Measurements from ENCODE around the gene DHRS2.
"Not testable (repeated sequence)": the region's sequence is repeated elsewhere in the genome, so short reads cannot be mapped to it uniquely, and the experiment has no call there.

Gene DHRS2

DNA sequence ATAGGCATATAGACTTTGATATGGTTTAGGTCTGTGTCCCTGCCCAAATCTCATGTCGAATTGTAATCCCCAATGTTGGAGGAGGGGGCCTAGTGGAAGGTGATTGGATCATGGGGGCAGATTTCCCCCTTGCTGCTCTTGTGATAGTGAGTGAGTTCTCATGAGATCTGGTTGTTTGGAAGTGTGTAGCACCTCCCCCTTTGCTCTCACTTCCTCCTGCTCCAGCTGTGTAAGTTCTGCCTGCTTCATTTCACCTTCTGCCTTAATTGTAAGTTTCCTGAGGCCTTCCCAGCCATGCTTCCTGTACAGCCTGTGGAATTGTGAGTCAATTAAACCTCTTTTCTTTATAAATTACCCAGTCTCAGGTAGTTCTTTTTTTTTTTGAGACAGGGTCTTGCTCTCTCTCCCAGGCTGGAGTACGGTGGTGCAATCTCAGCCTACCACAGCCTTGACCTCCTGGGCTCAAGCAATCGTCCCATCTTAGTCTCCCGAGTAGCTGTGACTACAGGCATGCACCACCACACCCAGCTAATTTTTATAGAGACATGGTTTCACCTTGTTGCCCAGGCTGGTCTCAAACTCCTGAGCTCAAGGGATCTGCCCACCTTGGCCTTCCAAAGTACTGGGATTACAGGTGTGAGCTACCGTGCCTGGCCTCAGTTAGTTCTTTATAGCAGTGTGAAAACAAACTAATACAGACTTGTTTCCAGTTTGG is 1.3 kb upstream of the DHRS2 start:
- DNase-seq, result not testable (repeated sequence)

DNA sequence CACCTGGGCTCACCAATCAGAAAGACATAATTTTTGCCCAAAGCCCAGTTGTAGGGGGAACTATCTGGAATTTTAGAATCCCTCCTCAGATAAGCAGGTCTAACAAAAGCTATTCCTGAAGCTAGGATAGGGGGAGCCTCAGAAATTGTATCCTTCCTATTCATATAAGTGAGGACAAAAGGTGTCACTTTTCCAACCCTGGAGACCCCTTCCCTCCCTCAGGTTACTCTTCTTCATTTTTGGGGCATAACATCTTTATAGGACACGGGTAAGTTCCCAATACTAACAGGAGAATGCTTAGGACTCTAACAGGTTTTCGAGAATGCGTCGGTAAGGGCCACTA is 1.1 kb downstream of the DHRS2 start:
- not testable (repeated sequence) for DNase-seq

DNA sequence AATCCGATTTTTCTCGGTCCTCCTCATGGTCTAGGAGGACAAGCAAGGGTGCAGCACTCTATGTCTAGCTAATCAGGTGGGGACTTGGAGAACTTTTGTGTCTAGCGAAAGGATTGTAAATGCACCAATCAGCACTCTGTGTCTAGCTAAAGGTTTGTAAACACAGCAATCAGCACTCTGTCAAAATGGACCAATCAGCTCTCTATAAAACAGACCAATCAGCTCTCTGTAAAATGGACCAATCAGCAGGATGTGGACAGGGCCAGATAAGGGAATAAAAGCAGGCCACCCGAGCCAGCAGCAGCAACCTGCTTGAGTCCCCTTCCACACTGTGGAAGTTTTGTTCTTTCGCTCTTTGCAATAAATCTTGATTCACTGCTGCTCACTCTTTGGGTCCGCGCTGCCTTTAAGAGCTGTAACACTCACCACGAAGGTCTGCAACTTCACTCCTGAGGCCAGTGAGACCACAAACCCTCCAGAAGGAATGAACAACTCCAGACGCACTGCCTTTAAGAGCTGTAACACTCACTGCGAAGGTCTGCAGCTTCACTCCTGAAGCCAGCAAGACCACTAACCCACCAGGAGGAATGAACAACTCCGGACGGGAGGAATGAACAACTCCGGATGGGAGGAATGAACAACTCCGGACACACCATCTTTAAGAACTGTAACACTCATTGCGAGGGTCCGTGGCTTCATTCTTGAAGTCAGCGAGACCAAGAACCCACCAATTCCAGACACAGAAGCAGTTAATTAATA is 1.7 kb downstream of the DHRS2 start:
- DNase-seq, result not testable (repeated sequence)

DNA sequence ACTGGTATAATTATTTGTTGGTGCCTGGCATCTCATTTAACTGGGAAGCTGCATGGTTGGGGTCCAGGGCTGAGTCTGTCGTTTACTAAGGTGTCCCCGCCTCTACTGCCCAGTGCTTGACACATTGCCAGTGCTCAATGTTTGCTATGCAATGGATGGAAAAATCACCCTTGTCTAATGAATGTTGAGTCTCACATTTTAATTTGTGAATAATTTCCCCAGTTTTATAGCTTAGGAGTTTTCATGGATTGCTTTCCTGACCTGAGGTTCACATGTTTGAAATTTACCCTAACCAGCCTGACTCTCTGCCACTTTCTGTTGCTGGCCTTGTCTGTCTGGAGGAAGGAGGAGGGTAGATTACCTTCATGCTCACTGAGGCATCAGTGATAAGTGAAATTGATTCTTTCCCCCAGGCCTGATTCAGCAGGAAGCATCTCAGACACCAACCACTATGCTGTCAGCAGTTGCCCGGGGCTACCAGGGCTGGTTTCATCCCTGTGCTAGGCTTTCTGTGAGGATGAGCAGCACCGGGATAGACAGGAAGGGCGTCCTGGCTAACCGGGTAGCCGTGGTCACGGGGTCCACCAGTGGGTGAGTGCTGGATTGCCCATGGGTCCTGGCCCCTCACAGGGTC is 2.4 kb downstream of the DHRS2 start:
- no peak for DNase-seq

- DNase-seq, result no peak
Observed at GRCh38 chr14:23639048-23639890, 3.1 kb downstream of the DHRS2 start.

GRCh38 chr14:23639891-23640523 is 3.8 kb downstream of the DHRS2 start:
- DNase-seq, result no peak

DNA sequence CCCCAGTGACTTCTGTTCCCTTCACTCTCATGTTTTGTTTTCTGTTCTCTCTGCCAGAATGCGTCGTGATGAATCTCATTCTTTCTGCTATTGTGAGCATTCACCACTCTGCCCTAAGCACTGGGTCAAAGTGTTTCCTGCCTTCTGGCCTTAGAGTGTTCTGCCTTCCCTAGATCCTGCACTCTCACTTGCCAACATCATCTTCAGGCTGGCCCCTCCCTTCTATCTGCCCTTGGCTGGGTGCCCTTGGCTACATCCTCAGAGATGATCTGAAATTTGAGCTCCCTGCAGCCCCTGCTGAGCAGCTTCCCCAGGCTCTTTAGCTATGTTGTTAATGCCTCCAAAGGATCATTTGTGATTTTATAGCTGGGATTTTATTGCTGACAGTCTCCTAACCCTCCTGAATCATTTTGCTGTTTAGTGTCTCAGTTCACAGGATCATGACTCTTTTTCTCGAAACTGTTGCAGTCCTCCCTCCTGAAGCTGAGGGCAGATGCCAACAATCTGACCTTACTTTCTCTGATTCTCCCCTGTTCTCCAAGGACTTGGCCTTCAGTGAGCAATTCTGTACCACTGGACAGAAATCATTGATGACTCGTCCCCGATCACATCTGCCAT is 4.5 kb downstream of the DHRS2 start:
- peak; percentile 43 for DNase-seq

DNA sequence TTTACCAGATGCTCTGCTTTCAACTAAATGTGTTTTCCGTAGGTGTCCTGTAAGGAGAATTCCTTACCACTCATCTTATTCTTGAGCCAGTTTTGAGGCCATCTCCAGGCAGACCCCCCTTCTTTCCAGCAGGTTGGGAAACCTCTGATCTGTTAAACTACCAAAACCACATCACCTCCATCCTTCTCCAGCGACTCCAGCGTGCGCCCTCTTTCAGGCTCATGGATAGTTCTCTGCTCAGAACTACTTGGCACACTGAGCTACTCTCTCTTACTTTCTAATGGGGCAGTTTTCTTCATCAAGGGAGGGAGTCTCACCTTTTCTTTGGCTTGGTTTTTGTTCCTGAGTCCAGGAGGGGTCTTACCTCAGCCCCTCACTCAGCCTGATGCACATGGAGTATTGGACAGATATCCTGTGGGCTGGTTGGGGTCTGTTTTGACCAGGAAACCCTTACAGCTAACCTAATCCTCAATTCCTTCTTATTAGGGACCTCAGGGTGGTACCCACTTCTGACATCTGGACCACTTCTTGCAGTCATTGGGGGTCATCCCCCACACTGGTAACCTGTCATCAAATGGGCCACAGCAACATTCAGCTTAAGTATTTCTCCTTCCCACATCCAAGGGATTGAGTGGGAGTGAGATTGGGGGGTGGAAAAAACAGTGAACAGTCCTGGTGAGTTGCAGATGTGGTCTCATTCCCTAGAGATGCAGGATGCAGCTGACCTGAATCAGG is 5.2 kb downstream of the DHRS2 start:
- no peak for DNase-seq

- DNase-seq, result no peak
Observed at GRCh38 chr14:23641915-23642588, 5.9 kb downstream of the DHRS2 start.

- no peak for DNase-seq
Observed at GRCh38 chr14:23643533-23644194, 7.5 kb downstream of the DHRS2 start.

DNA sequence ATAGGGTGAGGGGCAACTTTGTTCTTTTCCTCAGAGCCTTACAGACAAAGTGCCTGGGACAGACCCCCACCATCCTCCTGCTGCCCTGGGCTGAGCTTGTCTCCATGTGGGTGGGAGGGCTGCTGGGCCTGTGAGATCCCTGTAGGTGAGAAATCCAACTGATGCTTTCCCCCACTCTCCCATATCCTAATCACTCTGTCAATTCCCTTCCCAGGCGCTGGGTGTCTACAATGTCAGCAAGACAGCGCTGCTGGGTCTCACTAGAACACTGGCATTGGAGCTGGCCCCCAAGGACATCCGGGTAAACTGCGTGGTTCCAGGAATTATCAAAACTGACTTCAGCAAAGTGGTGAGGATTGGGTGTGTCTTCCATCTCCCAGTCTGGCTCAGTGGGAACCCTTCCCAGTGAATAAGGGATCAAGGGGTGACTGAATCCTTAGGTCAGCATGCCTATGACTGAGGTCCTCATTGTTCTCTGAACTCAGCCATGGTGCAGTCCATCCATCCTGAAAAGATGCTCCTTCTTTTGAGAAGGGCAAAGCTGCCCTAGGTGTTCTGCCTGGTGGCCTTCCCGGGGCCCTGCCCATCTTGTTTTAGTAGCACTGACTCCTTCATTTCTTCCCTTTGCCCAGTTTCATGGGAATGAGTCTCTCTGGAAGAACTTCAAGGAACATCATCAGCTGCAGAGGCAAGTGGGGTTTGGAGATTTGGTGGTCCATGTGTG is 8.2 kb downstream of the DHRS2 start:
- DNase-seq, result no peak

DNA sequence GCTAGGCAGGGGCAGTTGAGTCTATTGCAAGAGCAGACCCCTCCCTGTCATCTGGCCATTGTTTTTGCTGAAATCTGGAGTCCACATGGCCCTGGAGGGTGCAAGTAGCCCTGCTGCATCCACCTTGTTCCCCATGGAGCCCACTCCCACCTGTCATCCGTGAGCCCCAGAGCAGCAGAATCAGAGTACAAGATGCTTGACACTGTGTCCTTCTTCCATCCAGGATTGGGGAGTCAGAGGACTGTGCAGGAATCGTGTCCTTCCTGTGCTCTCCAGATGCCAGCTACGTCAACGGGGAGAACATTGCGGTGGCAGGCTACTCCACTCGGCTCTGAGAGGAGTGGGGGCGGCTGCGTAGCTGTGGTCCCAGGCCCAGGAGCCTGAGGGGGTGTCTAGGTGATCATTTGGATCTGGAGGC is 8.8 kb downstream of the DHRS2 start:
- no peak for DNase-seq

- no peak for DNase-seq
Observed at GRCh38 chr14:23645504-23645811, 9.3 kb downstream of the DHRS2 start.

GRCh38 chr14:23645812-23646647 is 9.9 kb downstream of the DHRS2 start:
- DNase-seq, result no peak

DNA sequence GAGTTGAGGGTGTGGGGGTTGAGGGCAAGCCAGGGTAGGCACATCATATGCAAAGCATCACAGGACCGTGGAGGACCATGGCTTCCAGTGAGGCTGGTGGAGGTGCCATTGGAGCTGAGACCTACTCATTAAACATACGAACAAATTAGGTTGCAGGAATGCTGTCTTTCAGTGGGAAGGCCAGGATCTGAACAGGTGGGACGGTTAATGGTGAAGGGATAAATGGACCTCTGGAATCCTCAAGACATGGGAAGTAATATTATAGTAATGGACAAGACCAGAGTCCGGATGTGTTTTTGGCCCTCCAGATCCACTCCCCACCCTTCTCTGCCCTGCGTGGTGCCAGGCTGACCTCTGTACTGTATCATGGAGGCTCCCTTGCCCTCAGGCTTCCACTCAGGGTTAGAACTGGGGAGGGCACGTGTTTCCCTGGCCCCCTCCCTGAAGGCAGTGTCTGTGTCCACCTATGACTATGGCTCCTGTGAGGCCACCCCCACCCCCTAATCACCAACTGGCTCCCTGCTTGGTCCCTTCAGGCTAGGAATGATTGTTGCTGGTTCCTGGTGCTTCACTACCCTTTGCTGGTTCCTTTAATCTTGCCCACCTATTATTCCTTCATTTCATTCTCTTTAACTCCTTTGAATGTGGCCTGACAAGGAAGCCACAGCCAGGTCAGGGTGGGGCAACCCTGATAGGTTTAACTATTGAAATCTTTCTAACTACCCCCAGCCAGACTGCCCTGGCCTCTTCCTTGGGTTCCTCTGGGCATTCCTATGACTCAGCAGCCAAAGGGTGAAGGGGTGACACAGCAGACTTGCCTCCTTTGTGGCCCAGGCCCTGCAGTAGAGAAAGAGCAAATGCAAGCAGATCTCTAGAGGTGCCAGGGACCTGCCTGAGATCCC is 10.7 kb downstream of the DHRS2 start:
- no peak for DNase-seq

- no peak for DNase-seq
Observed at GRCh38 chr14:23647619-23648018, 11.5 kb downstream of the DHRS2 start.

DNA sequence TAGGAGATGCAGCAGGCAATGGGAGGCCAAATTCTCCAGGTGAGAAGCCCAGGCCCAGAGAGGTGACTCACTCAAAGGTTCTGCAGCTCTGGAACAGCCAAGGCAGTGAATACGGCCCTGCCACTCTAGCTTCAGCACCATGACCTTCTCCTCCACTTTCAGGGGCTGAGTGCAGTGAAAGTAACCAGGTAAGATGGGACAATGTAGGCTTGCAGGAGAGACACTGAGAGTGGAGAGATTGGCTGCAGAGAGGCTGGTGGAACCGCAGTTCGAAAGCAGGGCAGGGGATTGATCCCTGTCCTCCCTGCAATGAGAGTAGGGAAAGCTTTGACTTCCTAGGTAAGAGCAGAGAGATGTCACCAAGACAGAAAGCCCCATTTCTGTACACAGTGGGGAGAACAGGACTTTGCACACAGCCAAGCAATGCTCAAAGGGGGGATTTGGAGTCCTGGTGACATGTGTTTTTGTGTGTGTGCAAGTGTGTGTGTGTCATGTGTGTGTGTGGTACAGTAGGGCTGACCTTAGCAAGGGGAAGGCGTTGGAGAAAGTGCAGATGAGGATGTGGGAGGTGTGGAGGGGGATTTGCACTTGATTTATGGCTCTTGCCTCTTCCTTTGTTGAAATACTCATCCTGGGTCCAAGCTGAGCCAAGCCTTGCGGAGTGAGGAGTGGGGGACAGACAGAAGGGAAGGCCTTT is 12.7 kb downstream of the DHRS2 start:
- no peak for DNase-seq

Data from COR-L47 (cell line).